GM21367 (cell line): ENCODE data around the gene GON7.
"Not testable (repeated sequence)": the region's sequence is repeated elsewhere in the genome, so short reads cannot be mapped to it uniquely, and the experiment has no call there.

ENCODE experiments used
- ATAC-seq: cut with Tn5 transposase; IDR thresholded peaks from one replicate; pipeline ENCODE4 v1.9.1; 2021; ENCODE audit not compliant: unreplicated experiment

The GON7 gene

GRCh38 chr14:93159625-93160352, 47.1 kb downstream of the GON7 start:
- ATAC-seq: not testable (repeated sequence)

DNA sequence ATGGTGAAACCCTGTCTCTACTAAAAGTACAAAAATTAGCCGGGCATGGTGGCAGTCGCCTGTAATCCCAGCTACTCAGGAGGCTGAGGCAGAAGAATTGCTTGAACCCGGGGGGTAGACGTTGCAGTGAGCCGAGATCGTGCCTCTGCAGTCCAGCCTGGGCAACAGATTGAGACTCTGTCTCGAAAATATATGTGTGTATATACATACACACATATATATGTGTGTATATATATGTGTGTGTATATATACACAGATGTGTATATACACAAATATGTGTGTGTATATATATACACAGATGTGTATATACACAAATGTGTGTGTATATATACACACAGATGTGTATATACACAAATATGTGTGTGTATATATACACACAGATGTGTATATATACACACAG, 48.5 kb downstream of the GON7 start:
- not testable (repeated sequence) for ATAC-seq

- ATAC-seq: no peak
Measured at GRCh38 chr14:93156693-93157369, 50.0 kb downstream of the GON7 start.

- no peak for ATAC-seq
Measured at GRCh38 chr14:93155667-93156066, 51.2 kb downstream of the GON7 start.

DNA sequence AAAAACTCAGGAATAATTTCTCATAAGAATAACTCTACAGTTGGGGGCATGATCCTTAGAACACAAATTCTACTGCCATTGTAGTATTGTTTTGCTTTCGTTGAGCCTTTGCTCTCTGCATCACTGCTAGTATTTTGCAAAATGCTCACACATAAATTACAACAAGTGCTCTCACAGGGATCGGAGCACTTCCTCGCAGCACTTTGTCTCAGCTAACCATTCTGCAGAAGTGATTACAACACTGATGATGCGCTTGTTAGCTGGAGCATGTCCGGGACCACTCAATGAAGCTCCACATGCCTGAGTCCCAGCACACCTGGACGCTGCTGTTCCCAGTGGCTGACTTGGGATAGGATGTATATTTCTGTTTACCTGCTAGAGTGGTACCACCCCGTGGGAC, 53.7 kb downstream of the GON7 start:
- no peak for ATAC-seq
